DLD1 (cell line): ENCODE data around the gene RBPJL.

ENCODE experiments used
- in situ Hi-C: cut with HindIII; loops from 2 replicates; pipeline ENCODE4 v1.10.0; 2017; ENCODE audit warnings: low sequenced_read_pairs

RBPJL gene, protein sequence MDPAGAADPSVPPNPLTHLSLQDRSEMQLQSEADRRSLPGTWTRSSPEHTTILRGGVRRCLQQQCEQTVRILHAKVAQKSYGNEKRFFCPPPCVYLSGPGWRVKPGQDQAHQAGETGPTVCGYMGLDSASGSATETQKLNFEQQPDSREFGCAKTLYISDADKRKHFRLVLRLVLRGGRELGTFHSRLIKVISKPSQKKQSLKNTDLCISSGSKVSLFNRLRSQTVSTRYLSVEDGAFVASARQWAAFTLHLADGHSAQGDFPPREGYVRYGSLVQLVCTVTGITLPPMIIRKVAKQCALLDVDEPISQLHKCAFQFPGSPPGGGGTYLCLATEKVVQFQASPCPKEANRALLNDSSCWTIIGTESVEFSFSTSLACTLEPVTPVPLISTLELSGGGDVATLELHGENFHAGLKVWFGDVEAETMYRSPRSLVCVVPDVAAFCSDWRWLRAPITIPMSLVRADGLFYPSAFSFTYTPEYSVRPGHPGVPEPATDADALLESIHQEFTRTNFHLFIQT

DNA sequence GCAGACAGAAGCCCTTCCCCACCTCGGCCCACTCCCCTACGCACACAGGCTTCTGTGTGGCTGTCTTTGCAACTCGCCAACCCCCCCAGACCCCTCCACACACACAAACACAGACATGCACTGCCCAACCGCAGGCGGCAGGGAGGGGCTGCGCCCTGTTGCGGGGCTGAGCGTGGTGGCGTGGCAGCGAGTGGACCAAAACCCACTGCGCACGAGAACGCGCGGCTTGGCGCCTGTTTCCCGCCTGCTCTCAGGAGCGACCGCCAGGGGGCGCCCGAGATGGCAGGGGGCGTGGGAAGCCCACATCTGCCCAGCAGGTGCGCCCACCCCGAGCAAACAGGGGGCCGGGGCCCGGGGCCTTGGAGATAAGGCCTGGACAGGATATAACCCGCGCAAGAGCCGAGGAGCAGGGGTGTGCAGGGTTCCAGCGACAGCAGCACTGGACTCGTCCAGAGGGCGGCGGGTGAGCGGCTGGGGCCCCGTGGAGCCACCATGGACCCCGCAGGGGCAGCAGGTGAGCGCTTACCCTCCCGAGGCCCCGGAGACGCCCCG lies at the start of gene RBPJL:
Gene RBPJL, plus strand, starts transcription at position 410 of the 552 bp plus-strand sequence. Its CDS starts 83 bp downstream, at position 493.
- in situ Hi-C loops, result no loop called here

DNA sequence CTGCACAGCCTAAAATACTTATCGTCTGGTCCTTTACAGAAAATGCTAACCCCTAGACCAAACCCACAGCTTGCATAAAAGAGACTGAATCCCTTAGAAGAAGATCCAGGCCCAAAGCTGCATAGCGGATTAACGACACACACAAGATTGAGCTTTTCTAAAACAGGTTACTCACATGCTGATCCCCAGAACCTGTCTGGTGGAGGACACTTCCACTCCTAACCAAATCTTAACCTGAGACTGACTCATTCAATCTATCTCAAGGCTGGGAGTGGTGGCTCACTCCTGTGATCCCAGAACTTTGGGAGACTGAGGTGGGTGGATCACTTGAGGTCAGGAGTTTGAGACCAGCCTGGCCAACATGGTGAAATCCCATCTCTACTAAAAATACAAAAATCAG lies 49.5 kb upstream of the RBPJL start:
- in situ Hi-C loops, result no loop called here

DNA sequence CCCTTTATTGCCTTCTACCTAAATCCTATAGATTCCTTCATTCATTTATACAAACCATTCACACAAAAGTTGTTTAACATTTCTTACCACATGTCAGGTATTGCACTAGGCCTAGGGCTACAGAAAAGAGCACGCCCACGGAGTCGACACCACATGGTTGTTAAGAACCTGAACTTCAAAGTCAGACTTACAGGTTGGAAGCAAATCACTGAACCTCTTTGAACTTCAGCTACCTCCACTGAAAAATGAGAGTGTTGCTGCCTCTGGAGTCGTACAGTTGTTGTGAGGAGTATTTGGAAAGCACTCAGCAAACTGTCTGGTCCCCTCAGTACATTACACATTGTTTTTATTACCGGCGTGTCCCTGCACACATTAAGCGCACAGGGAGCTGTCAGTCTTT lies 48.9 kb upstream of the RBPJL start:
- in situ Hi-C loops, result no loop called here

DNA sequence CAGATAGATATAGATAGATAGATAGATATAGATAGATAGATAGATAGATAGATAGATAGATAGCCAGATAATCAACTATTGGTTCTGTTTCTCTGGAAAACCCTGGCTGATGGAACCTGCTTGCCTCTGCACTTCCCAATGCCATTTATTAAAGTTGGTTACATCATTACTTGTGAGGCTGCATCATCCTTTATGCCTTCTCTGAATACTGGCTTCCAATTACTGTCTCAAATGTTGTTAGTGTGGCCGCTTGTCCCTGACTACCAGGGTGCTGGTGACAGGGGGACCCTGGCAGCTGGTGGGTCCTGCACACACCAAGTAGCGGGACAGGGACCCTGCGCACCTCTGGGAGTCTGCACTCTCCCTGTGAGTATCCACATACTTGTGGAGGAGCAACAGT lies 48.4 kb upstream of the RBPJL start:
- in situ Hi-C loops, result no loop called here

DNA sequence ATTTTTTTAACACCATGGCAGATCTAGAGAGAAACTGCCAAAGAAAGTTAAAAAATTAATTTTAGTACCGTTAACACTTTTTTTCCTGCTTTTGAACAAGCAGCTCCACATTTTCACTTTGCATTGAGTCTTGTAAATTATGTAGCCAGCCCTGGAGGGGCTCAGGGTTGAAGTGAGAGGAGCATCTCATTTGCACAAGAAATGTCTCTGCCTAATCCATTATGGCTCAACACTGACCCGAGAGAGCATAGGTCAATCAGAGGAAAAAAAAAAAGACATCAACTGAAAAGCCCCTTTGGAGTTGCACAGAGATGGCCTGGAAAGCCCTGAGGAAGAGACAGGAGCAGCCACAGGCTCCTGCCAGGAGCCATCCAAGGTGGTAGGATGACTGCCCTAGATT lies 48.0 kb upstream of the RBPJL start:
- in situ Hi-C loops, result no loop called here

DNA sequence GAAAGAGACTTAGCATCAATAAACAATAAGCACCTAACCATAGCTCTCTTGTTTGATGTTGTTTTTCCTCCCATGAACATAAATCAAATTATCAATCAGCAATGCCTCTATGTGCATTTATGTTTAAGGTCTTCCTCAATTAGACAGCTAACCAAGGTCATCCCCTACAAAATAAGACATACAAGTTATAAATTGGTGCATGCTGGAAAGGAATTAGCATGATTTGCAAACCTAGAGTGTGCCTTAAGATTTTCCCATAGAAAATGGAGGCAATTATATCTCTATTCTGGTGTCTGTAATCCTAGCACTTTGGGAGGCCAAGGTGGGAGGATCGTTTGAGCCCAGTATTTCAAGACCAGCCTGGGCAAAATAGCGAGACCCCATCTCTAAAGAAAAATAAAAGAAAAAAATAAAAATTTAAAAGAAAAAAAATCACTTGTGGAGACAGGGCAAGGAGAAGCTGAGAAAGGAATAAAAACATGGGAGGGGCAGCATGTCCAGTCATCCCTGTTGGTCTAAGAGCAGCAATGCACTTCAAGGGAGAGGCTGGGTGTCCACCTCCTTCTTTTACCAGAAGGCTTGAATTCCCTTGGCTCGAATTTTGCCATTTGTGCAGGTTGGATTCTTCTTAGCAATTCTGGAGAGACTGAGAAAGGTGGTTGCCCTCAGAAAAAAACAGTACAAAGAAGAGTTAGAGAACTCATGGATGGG lies 42.9 kb upstream of the RBPJL start:
- in situ Hi-C loops, result no loop called here

DNA sequence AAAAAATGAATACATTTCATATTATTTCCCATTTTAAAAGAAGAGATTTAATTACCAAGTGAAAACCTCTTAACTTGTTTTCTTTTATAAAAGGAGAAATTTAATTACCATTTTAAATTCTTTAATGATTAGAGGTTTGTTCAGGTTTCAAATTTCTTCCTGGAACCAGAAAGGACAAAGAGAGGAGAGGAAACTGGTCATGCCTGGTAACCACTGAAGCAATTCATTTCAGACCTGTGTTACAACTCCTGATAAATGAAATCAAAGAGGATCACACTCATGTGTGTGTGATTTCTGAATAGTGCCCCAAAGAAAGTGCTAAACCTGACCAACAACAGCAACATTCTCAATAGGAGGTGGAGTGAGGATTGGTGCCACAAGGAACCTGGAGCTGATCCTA lies 39.7 kb upstream of the RBPJL start:
- in situ Hi-C loops, result no loop called here

DNA sequence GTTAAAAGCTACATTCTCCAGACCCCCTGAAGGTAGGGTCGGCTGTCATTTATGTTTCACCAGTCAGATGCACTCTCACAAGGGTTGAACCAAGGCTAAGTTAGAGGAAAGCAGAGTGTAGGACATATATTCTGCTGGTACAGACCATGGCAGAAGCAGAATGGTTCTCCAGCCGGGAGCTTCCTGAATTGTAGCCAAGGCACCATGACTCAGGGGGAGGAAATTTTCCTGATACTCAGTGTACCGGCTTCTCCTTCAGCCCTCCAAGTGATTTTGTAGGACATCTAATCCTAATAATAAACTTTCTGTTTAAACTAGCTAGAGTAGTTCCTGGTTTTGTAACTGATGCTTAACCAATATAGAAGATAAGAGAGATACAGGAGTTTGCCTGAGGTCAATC lies 38.1 kb upstream of the RBPJL start:
- in situ Hi-C loops, result no loop called here

DNA sequence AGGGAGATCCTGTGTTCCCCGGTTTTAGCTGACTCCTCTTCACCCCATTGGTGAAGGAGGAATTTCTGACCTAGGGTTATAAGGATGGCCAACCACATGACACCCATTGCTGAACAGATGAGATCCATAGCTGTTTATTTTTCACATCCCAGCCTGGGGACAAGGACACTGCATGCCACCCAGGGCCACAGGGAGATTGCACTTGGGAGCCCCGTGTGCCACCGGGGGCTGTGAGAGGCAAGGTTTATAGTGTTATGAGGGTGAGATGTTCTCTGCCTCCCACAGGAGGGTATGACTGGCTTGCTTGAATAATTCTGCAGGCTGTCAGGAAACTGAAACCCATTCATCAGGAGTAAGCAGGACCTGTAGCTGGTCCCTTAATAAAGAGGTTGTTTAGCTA lies 37.6 kb upstream of the RBPJL start:
- in situ Hi-C loops, result no loop called here

DNA sequence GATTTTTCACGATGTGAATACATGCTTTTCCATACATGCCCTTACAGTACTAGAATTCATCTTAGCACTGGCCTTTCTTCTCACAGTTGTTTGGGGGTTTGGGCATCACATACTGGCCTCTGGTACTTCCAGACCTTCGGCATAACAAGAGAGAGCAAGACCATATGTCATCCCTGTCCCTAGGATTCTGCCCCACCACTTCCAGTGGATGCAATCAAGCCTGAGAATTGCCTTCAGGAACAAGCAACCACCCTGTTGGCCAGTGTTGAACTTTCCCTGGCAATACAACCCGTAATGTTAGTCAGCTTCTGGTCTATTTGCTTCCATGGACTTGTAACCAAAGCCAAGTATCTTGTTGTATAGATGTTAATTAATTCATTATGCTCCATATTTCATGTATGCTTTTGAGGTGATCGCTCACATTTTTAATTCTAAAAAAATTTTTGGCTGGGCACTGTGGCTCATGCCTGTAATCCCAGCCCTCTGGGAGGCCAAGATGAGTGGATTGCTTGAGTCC lies 36.8 kb upstream of the RBPJL start:
- in situ Hi-C loops, result no loop called here

DNA sequence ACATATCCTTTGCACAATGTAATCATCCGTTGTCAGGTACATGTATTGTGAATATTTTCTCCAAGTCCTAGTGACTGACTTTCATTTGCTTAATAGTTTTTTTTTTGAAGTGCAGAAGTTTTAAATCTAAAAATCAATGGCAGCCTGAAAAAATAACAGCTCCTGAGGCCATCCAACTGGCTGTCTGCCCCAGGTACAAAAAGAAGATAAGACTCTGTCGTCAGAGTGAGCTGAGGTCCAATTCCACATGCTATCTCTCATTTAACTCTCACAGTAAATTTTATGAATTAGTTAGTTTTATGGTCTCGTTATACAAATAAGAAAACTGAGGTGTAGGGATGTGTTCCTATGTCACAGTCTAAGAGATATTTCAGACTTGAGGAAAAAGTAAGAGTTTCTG lies 31.3 kb upstream of the RBPJL start:
- in situ Hi-C loops, result loop anchor here (25.0 kb wide), 1 partner anchor 88 kb away; no protein-coding TSS in a partner anchor

DNA sequence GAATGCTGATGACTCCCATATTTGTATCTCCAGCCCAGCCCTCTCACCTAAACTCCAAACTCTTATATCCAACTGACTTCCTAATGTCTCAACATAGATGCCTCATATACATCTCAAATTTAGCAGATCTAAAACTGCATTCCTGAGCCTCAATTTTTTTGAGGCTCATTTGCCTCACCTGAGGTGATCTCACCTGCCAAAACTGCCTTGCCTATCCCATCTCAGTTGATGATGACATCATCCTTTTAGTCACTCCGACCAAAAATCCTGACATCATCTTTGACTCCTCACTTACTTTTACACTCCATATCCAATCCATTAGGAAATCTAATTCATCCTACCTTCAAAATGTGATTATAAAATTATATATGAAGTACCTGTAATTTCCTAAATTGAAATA lies 26.6 kb upstream of the RBPJL start:
- in situ Hi-C loops, result loop anchor here (25.0 kb wide), 1 partner anchor 93 kb away; no protein-coding TSS in a partner anchor

DNA sequence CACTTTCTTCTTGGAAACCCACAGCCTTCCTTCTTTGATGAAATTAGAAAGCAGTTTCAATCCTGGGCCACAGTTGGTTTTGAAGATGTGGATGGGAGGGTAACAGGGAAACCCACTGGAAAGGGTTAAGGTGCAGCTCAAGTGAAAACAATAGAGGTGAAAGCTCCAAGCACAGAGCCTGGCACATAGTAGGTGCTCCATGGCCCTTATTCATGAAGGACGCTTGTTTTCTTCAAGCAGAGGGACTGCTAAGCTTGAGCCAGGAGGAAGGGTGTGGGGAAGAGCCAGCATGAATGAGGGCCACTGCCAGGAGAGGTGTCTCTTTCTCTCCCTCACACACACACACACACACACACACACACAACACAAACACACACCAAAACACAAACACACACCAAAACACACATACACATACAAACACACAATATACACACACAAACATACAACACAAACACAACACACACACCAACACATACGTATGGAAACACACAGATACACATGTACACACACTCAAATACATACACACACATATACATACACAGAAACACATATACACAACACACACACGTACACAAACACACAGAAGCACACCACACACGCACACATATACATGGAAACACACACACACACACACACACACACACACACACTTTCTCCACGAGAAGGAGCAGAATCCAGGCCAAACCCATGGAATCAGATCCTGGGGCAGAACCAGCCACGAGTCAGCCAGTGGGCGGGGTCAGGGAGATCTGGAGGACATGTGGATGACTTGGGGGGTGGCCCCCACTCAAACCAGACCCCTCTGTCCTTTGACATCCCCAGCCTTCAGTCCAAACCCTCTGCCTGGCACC lies 23.7 kb upstream of the RBPJL start:
- in situ Hi-C loops, result loop anchor here (25.0 kb wide), 1 partner anchor 96 kb away; no protein-coding TSS in a partner anchor

DNA sequence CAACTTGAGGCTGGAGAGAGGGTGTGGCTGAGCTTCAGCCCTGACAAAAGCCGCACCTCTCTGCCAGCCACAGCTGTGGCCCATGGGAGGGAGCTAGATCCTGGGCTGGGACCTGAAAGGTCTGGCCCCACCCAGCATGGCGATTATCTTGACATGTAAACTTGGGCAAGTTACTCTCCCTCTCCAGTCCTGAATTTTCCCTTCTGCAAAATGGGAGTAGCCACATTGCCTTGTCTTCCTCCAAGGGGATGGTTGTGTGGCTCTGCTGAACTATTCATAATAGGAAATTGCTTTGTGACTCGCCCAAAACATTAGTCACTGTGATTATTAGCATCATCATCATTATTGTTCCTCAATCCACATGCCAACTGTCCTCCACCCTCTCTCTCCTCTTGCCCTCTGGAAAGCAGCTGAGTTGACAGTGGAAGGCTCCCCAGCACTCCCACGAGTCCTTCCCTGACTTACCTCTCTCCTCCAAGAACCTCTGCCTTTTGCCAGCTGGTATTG lies 23.0 kb upstream of the RBPJL start:
- in situ Hi-C loops, result loop anchor here (25.0 kb wide), 1 partner anchor 96 kb away; no protein-coding TSS in a partner anchor

DNA sequence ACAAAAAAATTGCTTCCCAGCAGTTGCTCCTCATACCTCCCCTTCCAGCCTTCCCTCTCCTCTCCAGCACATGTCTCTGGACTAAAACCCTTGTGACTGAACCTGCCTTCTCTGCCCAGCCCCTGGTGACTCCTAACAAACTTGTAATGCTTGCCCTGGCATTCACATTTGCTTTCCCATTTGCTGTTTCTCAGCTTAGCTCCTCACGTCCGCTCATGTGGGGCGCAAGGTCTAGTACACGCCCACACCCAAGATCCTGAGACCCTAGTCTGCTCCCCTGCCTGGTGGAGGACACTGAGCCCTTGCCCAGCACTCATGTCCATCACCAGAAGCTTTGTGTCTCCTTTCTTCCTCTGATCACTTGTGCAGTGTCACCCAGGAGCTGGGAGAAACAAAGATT lies 18.3 kb upstream of the RBPJL start:
- in situ Hi-C loops, result loop anchor here (25.0 kb wide), 1 partner anchor 101 kb away; no protein-coding TSS in a partner anchor

DNA sequence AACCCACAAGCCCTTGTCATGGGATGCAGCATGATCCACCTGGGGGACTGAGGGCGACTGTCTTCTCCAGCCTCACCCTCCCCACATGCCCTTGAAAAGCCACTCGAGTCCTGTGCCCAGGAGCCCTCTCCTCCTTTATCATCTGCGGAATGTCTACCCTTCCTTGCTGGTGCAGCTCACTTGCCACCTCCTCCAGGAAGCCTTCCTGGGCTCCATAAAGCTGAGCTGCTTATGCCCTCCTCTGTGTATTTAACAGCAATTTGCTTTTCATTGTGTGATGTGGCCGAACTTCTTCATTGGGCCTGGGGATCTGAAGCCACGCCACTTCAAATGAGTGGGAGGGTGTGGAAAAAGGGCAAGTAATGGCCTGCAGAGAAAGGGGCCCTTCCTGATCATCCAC lies 17.8 kb upstream of the RBPJL start:
- in situ Hi-C loops, result loop anchor here (25.0 kb wide), 1 partner anchor 102 kb away; no protein-coding TSS in a partner anchor

DNA sequence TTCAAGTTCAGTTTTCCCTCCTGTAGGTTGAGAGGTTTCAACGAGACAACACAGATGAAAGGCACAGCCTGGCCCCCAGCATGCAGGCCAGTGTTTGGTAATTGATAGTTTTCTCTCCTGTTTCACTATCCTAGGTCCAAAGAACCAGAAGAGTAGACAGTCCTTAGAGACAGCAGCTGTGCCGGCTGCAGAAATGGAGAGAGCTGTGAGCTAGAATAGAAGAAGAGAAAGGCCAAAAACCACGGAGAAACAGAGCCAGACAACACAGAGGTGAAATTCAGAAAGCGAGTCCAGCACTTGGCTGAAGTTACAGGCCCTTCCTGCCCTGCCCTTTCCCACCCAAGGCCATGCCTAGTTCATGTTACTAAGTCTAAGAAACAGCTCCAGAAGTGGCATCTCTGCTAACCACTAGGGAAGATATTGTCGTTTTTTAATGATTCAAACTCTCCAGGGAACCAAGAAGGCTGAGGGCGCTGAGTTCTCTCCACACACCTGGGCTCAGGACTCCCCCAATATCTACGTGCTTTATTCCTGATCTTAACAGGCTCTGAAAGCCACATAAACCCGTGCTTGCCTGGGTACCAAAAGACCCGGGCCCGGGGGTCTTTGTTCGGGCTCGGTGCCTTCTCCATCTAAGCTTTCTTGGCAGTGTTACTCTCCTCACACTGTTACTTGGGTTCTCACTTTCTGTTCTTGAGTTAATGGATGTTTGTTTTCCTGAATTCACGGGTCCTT lies 16.5 kb upstream of the RBPJL start:
- in situ Hi-C loops, result loop anchor here (25.0 kb wide), 1 partner anchor 103 kb away; no protein-coding TSS in a partner anchor

DNA sequence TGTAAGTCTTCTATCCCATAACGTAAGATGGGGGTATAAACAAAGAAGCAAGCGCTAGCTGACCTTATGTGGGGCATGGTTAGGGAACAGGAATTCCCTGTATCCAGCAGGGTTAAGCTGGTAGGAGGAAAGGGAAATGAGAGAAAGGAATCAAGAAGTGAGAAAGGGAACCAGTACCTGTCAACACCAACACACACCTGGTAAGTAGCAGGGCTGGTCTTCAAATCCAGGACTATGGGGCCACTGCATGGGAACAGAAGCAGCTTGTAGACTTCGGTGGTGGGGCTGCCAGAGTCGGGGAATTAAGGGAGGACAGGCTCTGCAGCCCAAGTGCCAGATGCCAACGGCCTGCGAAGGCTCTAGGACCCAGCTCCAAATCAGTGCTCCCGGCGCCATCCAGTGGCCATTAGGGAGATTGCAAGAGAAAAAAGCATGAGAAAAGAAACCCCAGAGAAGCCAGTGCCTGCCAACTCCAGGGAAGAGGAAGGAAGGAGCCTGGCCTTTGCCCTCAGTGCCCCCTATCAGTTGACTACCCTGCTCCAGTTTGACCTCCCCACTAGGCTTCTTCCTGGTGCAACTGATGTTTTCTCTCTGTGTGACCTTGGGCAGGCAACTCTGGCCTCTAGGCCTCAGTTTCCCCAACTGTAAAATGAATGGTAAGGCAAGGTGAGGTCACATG lies 15.8 kb upstream of the RBPJL start:
- in situ Hi-C loops, result loop anchor here (25.0 kb wide), 1 partner anchor 104 kb away; no protein-coding TSS in a partner anchor

DNA sequence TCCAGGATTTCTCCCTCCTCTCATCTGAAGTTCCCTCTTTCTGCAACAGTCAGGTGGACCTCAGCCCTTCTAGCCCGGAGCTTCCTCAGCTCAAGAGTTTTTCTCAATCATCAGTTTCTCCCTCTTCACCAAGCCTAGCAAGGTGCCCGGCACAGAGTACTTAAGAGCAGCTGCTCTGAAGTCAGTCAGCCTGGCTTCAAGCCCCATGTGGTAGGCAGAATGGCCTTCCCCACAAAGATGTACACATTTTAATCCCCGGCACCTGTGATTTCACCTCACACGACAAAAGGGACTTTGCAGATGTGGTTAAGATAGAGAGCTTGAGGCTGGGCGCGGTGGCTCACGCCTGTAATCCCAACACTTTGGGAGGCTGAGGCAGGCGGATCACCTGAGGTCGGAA lies 15.1 kb upstream of the RBPJL start:
- in situ Hi-C loops, result loop anchor here (25.0 kb wide), 1 partner anchor 104 kb away; no protein-coding TSS in a partner anchor
